GM21360 (cell line): ENCODE results near the gene PVALB.
A peak's percentile ranks its signal among the peaks of the same experiment; 100 is the strongest.

Experiments
- ATAC-seq: cut with Tn5 transposase; IDR thresholded peaks from one replicate; pipeline ENCODE4 v1.9.1; 2021; ENCODE audit warnings: mild to moderate bottlenecking, moderate library complexity; ENCODE audit not compliant: unreplicated experiment

PVALB gene, protein sequence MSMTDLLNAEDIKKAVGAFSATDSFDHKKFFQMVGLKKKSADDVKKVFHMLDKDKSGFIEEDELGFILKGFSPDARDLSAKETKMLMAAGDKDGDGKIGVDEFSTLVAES

GRCh38 chr22:36816636-36817524, at the start of gene PVALB:
Gene PVALB, minus strand, starts transcription at chr22:36817035. Its CDS starts 30 bp downstream, at chr22:36817005.
- ATAC-seq, result no peak

DNA sequence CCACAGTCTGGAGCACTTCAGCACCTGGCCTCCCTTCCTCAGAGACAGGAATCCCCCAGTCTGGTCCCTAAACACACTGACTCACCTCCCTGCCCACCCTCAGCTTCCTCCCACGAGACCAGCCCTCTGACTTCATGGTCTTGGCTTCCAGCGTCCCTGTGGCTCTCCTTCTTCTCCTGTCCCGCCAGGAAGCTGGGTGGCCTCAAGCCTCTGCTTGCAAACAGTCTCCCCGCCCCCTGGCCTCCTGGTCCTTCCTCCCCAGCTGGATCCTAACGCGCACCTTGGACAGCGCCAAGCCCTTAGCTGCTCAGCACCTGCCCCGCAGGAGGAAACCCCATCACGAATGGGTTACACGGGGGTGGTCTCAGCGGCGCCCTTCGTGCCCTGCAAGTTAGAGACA, 48.5 kb upstream of the PVALB start:
- ATAC-seq, result no peak

- no peak for ATAC-seq
These were observed 47.8 kb upstream of the PVALB start for GRCh38 chr22:36864454-36865215.

DNA sequence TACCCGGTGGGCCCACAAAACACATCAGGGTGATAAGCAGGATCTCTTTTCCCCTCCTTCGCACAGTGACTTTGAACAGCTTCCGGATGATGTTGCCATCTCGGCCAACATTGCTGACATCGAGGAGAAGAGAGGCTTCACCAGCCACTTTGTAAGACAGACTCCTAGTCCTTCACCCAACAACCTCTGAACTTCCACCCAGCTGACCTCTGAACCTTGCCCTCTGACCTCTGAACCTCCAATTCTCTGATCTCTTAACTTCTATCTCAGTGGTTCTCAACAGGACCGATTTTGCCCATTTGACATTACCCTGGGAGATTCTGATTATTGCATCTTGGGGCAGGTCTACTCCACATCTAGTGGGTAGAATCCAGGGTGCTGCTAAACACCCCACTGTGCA, 47.1 kb upstream of the PVALB start:
- no peak for ATAC-seq

DNA sequence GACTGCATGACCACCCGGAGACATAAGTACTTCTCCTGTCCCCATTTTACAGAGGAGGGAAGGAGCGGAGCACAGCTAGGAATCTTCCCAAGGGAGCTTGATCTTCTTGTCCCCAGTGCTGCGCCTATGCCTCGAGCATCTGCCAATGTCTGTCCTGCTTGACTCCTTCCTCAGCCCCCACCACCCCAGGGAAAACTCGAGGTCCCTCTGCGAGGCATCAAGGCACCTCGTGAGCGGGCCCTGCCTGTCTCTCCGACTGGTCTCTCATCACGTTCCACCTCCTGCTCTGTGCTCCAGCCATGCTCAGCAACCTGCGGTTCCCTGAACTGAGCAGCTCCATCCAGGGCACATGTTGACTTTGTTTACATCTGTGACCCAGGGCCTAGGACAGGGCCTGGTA, 46.4 kb upstream of the PVALB start:
- no peak for ATAC-seq

- ATAC-seq, result no peak
These were observed 45.7 kb upstream of the PVALB start for GRCh38 chr22:36862251-36863242.

DNA sequence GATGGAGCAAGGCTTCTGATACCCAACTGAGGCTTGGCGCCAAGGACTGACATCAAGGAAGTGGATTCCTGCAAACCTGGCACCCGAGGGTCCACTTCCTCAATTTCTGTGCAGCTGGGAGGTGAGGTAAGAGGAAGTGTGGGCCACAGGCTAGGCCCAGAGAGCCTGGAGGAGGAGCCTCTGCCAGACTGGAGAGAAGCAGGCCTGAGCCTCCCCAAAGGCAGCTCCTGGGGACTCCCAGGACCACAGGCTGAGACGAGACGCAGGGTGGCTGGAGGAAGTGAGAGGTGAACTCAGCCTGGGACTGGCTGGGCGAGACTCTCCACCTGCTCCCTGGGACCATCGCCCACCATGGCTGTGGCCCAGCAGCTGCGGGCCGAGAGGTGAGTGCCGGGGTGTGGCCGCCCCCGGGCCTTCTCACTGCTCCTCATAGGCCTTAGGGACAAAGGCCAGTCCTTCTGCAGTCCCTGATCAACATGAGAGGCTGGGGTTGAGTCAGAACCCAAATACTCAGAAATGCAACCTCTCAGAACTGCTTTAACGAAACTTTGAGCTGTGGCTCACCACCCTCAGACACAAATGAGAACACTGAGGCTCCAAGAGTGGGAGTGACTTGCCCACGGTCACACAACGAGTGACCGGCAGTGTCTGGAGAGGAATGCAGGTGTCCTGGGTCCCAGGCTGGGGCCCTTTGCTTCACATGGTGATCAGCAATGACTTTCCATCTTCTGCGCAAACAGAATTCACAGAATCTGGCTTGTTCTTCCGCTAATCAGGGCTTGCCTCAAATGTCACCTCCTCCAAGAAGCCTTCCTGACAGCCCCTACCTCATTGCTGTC, 44.2 kb upstream of the PVALB start, which contains the start of gene NCF4:
NCF4 (plus strand) TSS at position 186 of the 839 bp plus-strand sequence; CDS start at position 352, 166 bp downstream.
- ATAC-seq, result peak; percentile 62

GRCh38 chr22:36860438-36860820, 43.6 kb upstream of the PVALB start:
- no peak for ATAC-seq

DNA sequence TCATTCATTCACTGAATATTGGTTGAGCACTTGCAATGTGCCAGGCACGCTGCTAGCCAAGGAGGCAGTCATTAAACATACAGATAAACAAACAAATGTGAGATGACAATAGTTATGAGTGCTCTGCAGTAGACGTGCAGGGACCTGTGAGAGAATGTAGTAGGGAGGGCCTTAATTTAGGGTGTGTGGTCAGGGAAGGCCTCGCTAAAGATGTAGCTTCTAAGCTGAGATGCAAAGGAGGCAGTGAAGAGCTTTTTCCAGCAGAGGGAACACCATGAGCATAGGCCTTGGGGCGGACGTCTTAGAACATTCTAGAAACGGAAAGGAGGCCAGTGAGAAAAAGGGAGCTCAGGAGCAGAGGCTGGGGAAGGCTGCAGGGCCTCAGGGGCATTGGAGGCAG, 43.2 kb upstream of the PVALB start:
- ATAC-seq, result no peak

GRCh38 chr22:36858966-36859365, 42.1 kb upstream of the PVALB start:
- ATAC-seq, result no peak

GRCh38 chr22:36858156-36858555, 41.3 kb upstream of the PVALB start:
- ATAC-seq, result no peak

DNA sequence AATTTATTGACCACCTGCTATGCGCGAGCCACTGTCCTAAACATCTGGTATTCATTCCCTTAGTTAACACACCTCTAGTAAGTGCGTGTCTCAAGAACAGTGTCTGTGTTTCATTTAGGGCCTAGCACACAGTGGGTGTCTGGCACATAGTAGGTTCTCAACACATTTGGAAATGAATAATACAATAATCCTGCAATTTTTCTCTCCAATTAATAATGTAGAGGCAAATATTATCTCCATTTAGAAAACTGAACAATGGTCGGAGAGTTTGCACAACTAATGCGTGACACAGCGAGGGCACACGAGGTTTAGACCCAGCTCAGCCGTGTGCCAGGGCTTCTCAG, 39.9 kb upstream of the PVALB start:
- ATAC-seq, result no peak

DNA sequence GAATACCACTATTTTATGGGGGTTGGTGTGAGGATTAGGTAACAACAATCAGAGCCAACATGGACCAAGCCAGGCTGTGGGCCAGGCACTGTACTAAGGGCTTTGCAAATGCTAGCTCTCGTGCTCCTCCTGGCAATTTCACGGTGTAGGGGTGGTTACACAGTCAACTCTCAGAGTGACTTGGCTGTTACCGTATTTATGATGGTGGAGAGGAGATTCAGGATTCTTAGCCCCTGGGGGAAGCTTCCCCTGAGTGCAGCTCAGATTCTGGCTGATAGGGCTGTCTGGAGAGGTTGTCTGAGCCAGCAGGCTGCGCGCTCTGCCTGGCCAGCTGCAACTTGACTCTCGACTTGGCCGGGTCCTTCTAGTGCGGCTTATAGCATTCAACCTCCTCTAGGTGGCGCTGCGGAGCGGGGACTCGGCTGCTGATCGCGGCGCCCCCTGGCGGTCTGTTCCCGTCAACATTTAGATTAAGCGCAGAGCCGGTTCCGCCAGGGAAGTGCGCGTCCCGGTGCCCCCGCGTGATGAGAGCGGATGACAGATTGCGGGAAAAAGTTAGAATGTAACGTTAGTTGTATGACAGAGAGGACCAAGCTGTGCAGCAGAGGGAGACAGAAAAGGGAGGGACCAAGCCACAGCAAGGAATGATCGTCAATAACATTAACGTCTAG, 39.4 kb upstream of the PVALB start:
- ATAC-seq, result no peak

GRCh38 chr22:36855478-36855877, 38.6 kb upstream of the PVALB start:
- no peak for ATAC-seq

DNA sequence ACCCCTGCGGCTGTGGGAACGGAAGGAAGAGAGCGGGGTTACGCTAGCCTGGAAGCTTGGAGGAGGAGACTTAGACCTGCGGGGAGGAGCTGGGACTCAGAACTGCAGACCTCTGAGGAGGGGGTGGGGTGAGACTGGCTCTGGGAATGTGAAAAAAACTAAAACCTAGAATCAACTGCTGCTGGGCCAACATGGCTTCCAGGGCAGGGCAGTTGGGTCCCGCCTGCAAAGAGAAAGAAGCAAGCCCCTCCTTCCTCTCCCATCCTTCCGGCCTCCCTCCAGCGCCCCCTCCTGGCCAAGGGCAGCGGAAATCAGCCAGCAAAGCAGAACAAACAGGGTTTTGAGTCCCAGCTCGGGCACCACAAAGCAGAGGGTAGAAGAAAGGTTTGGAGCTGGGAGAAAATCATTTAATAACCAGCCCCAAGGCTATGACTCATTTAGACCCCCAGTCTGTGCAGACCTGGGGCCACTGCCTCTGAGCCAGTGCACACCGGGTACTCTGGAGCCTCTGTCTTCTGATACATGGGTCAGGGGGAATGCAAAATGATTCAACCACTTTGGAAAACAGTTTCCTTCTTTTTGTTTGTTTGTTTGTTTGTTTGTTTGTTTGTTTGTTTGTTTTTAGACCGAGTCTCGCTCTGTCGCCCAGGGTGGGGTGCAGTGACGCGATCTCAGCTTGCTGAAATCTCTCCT, 36.7 kb upstream of the PVALB start:
- peak; percentile 44 for ATAC-seq

DNA sequence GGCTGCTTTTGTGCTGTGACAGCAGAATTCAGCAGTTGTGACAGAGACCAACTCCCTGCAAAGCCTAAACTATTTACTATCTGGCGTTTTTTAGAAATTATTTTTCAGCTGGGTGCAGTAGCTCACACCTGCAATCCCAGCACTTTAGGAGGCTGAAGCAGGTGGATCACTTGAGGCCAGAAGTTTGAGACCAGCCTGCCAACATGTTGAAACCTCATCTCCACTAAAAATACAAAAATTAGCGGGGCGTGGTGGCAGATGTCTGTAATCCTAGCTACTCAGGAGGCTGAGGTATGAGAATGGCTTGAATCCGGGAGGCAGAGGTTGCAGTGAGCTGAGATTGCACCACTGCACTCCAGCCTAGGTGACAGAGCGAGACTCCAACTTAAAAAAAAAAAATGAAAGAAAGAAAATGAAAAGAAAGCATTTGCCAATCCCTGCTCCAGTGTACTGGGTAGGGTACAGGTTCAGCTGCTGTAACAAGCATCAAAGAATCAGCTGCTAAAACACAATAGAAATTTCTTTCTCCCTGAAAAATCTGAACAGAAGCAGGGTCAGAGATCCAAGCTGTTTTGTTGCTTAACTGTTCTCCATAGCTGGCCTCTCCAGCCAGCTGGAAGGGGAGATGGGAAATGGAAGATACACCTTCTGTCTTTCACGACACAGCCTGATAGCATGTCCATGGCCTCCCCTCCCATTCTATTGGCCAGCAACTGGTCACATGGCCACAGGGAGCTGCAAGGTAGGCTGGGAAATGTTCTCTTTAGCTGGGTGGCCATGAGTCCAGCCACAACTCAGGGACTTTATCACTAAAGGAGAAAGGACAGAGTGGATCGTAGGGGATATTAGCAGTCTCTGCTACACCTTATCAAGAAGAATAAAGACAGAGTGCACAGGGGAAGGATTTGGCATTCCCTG, 35.5 kb upstream of the PVALB start:
- ATAC-seq, result no peak

DNA sequence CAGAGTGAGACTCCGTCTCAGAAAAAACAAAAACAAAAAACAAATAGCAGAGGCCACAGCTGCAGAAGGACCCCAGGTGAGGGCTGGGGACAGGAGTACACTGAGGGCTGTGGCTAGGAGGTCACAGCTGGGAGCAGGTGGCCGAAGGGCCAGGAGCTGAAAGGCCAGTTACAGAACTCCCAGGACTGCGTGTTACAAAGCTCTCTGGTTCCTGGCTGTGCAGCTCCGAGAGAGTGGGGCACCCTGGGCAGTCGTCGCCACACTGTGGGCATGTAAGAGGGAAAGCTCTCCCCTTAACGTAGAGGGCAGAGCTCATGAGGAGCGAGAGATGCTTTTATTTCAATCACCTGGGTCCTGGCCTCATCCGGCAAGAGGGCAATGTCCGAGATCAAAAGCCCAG, 33.8 kb upstream of the PVALB start:
- no peak for ATAC-seq

GRCh38 chr22:36850056-36850455, 33.2 kb upstream of the PVALB start:
- no peak for ATAC-seq
